GM18511 (cell line): ENCODE measurements around the gene KDM8.
A peak's percentile ranks its signal among the peaks of the same experiment; 100 is the strongest.
"Not testable (repeated sequence)": the region's sequence is repeated elsewhere in the genome, so short reads cannot be mapped to it uniquely, and the experiment has no call there.

Experiments
- ATAC-seq: cut with Tn5 transposase; IDR thresholded peaks from one replicate; pipeline ENCODE4 v1.9.1; 2021; ENCODE audit warnings: mild to moderate bottlenecking, moderate library complexity; ENCODE audit not compliant: unreplicated experiment

KDM8 gene

DNA sequence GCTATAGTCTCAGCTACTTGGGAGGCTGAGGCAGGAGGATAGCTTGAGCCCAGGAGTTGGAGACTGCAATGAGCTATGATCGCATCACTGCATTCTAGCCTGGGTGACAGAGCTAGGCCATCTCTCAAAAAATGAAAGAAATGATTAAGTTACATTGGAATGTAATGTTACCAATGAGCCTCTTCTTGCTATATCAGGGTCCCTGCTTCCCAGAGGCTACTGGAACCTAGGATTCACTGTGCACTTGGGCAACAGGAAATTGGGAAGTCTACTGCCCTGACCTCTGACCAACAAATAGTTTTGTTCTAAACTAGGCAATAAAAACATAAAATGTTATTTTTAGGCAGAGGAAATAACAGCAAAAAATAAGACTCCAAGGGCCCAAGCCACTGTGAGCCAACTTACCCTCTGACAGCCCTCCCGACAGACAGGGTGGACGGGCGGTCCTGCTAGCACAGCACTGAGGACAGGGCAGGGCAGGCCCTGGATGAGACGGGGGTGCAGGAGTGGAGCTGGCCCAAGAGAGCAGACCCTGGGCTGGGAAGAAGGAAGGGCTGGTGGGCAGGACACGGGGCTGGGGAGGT lies 37.7 kb downstream of the KDM8 start:
- ATAC-seq: no peak

DNA sequence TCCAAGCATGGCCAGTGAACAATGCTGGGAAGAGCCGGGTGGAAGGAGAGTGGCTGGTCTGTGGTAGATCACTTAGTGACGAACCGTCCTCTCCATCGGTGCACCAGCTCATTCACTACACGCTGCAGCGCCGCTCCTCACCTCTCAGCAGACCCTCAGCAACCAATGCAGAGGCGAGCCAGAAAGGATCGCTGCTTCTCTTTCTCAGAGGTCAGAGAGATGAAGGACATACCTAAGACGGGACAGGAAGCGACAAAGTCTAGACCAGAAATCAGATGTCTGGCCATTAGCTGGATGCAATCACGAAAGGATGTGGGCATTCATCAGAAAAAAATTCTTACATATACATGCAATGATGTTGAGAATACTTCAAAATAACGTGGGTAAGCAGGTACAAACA lies 38.3 kb downstream of the KDM8 start:
- ATAC-seq: no peak

DNA sequence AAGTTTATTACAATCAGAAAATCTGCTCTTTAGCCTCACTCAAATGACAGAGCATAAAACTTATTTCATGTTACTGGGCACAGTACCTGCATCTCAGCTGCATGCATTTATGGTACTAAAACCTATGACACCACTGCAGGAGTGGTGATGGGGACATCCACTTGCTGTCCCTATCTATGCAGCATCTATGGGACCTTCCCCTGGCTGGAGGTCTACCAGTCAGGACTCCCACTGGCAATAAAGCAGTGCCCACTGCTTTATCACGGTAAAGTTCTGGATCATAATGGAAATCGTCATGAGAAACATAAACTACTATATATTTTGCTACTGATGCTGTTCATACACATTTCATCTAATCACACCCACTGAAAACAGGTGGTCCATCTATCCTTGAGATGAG lies 39.1 kb downstream of the KDM8 start:
- no peak for ATAC-seq

DNA sequence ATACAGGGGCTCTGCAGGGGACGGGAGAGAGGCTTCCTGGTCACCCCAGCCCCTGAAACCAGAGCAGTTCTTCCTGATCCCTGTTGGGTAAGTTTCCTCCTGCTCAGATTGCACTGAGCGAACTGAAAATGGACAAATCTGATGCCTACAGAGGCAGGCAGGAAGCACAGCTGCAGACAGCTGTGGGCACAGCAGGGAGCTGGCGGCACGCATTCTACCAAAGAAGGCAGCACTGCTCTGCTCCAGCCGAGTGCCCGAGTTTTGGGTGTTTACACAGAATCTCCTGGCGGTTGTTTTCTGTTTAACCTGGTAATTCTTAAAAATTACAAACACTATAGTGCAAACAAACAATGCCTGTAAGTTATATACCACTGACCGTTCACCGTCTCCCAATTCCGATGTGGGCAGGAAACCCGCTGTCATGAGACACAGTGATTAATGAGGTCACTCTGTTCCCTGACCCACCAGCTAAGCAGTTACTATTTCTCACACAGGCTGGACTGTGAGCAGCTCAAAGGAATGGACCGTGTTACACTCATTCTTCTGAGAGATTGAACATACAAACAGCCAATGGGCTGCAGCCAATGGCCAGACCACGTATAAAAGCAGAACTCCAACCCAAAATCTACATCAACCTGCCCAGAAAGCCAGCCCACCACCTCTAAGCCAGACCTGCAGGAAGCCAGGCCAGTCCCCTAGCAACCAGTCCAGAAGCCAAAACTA lies 39.7 kb downstream of the KDM8 start:
- no peak for ATAC-seq

DNA sequence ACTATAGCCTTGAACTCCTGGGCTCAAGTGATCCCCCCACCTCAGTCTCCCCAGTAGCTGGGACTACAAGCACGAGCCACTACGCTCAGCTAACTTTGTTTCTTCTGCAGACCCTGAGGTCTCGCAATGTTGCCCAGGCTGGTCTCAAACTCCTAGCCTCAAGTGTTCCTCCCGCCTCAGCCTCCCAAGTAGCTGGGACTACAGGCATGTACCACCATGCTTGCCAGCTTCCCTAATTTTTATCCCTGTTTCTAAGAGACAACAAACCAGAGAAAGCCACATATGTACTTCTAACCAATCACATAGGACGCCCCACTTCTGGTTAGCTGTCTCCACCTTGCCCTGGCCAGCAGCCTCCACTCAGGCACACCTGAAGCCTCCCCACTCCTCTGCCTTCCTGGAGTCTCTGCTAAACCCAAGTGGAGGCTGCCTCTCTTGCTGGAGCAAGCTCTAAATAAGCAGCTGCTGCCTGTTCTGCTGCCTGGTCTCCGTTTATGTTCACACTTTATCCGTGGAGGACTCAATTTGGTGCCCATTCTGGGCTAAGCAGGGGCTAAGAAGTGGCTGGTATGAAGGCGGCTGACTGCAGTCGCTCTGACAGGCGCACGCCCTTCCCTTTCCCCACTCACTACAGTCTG lies 40.5 kb downstream of the KDM8 start:
- ATAC-seq: no peak

DNA sequence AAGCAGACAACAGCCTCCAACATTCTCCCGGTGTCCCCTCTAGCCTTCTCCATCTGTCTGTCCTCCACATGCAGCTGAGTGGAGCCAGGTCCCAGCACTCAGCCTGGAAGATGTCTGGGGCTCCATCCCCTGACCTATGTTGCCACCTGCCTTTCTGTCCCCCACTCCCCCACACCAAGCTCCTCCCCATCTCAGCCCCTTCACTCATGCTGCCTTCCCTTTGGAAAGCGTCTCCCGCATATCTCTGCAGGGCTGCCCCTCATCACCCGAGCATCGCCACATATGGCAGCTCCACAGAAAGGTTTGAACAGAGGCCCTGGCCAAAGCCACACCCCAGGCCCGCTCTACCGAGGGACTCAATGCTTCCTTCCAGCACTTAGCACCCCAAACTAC lies 41.0 kb downstream of the KDM8 start:
- ATAC-seq: no peak

DNA sequence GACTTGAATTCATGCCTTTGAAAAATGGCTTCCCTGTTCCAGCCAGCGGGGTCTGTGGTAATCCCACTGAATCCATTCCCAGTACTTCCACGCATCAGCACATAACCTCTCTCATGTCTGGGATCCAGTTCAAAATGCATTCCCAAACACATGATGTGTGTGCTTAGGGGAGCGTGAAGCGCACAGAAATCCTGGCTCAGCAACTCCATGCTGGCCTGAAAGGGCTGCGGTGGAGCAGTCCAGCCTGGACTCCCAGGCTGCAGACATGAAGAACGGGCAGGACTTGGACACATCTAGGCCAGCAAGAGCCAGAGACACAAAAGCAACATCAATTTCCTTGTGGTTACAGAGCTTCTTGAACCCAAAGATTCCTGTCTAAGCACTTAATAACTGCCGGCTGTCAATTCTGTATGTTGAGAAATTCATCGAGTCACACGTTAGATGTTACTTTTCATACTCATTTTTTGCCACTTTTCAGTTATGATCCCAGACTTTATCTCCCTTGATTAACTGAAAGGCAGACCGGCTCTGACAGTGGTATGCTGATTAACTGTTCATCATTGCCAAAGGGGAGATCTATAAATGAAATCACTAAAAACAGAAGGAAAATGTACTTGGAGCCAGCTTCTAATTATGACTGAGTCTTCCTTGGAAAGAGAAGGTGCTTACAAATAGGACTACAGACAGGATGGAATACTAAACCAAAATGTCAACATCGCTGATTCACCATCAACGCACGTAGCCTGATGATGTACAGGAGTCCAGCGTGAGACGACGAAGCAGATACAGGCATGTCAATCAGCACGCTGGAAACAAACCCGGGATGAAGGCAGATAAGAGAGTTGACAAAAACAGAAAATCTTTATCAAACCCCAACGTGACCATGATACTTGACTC lies 42.2 kb downstream of the KDM8 start:
- no peak for ATAC-seq

DNA sequence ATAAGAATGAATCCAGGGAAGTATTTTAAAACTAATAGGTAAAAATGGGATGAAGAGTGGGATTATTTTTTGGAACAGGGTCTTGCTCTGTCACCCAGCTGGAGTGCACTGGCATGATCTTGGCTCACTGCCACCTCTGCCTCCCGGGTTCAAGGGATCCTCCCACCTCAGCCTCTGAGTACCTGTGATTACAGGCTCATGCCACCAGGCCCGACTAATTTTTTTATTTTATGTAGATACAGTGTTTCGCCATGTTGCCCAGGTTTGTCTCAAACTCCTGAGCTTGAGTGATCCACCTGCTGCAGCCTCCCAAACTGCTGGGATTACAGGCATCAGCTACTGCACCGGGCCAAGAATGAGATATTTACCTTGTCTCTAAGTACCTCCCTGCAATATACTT lies 43.1 kb downstream of the KDM8 start:
- no peak for ATAC-seq

DNA sequence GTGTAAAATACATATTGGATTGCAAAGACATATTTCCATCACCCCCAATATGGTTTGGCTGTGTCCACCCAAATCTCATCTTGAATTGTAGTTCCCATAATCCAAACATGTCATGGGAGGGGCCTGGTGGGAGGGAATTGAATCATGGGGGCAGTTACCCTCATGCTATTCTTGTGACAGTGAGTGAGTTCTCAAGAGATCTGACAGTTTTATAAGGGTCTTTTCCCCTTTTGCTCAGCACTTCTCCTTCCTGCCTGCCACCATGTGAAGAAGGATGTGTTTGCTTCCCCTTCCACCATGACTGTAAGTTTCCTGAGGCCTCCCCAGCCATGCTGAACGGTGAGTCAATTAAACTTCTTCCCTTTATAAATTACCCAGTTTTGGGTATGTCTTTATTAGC lies 43.8 kb downstream of the KDM8 start:
- not testable (repeated sequence) for ATAC-seq

DNA sequence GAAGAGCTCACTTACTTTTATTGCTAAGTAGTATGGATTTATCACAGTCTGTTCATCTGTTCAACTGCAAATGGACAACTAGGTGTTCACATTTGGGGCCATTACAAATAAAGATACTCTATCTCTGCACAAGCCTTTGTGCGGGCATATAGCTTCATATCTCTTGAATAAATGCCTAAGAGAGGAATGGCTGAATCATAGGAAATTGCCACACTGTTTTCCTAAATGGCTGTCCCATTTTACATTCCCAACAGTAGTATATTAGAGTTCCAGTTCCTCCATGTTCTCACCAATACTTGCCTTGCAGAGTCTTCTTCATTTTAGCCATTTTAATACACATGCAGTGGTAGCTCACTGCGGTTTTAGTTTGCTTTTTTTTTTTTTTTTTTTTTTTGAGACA lies 44.7 kb downstream of the KDM8 start:
- no peak for ATAC-seq

DNA sequence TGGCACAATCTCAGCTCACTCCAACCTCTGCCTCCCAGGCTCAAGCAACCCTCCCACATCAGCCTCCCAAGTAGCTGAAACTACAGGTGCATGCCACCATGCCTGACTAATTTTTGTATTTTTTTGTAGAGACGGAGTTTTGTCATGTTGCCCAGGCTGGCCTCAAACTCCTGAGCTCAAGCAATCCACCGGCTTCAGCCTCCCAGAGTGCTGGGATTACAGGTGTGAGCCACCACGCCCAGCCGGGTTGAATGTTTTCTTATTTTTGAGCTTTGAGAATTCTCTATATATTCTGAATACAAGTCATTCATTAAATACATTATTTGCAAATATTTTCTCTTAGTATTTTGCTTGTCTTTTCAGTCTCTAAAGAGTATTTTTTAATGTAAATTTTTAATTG lies 45.6 kb downstream of the KDM8 start:
- ATAC-seq: not testable (repeated sequence)

DNA sequence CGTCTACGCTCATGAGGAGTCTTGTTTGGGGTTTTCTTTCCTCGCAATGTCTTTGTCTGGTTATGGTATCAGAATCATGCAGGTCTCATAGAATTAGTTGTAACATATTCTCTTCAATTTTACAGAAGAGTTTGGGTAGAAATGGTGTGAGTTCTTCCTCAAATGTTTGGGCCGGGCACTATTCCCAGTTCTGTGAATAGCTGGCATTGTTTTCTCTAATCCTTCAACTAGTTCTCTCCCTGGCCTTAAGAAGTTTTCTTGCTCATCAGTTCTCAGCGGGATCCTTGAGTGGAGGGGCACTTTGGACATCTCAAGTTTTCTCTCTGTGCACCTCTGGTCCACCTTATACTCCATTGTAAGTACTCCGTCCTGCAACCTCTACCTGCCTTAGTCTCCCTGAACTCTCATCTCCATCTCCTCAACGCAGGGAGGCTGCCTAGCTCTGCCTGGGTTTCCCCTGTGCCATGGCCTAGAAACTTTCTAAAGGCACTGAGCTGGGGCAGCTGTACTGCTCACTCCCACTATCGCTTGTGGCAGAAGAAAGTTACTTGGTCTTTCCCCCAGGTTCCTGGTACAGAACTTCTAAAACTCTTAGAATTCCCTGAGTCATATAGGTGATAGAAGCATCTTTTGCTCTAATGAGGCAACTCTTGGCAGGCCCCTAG lies 48.3 kb downstream of the KDM8 start:
- no peak for ATAC-seq

DNA sequence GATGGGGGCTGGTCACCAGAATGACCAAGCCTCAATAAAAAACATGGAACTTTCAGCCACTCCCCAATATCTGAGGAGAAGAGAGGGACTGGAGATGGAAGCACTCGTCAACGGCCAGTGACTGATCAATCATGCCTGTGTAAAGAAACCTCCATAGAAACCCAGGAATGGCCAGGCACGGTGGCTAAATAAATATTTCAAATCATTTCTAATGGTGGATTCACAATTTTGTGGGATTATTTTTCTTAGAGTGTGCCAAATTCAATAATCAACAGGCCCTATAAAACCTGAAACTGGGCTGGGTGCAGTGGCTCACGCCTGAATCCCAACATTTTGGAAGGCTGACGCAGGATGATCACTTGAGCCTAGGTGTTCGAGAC lies 48.9 kb downstream of the KDM8 start:
- no peak for ATAC-seq

DNA sequence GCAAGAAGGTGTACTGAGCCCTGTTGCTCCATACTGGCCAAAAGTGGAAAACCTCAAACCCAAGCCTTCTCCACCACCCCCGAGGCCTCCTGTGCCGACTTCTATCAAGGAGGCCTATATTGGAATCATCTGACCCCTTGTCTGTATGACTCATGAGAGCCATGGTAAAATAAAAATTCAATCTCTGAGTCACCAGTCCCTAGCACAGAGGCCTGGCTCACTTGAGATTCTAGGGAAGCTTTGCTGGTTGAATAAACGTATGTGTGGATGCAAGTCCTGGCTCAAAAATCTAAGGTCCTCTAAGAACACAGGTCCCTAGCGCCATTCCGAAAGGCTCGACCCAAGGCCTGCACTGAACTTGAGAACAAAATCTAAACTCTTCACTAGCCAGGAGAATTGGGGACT lies 50.2 kb downstream of the KDM8 start:
- ATAC-seq: no peak

DNA sequence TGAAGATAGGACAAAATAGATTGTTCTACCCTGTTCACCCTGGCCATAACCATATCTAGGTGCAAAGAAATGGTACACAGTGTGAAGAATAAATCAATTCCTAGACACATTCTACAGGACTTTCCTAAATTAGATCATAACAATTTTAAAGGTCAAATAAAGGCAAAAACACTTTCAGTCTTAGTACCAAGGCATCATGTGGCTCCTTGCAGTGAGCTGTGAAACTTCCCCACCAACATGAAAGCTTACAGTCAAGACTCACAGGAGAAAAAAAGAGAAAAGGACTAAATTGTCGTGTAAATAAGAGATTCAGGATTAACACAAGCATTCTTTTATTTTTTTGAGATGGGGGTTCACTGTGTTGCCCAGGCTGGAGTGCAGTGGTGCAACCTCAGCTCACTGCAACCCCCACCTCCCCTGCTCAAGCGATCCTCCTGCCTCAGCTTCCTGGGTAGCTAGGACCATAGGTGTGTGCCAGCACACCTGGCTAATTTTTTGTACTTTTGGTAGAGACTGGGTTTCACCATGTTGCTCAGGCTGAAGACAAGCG lies 51.0 kb downstream of the KDM8 start:
- ATAC-seq: peak; percentile 83

DNA sequence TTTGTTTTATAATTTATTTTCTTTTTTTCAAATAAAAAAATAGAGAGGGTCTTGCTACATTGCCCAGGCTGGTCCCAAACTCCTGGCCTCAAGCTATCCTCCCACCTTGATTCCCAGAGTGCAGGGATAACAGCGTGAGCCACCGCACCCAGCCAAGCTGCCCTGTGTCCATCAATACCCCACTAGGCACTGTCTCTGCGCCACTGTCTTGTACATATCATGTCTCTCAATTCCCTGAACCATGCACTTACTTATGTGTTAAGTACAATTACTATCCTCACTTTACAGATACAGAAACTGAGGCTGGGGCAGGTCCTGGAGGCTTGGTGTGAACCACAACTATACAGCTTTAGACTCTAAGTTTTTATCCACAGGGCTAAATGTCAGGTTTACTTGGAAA lies 53.5 kb downstream of the KDM8 start:
- ATAC-seq: no peak

DNA sequence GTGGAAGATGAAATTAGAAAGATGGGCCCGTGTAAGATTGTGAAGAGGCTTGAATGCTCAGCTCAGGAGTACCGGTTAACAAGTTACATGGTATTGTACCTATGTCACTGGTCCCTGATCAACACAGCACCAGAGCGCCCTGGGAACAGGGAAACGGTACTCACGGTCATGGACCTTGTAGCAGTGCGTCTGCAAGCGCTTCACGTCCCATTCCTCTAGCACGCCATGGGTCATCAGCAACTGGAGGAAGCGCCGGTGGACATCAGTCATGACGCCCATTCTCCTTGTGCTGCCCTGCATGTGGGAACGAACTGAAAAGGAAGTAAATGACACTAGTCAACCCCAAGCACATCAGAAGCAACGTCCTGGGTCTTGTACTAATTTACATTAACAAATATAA lies 53.9 kb downstream of the KDM8 start:
- no peak for ATAC-seq

DNA sequence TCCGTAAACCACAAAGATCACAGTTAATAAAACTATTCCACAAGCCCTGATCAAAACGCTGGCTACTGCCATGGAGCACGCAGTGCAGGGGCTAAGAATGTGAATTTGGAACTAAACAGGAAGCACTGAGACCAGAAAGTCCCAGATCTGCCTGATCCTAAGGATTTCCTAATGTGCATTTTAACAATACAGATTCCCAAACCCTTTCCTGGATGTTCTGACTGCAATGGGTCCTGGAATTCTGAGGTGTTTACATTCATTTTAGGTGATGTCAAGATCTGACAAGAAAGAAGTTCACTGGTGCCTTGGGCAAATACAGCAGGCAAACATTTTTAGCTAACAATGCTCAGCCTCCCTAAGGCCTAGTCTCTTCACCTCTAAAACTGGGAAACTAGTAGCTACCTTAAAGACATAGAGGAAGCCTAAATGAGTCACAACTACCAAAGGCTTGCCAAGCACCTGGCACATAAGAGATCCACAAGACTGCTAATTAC lies 55.0 kb downstream of the KDM8 start:
- ATAC-seq: no peak

DNA sequence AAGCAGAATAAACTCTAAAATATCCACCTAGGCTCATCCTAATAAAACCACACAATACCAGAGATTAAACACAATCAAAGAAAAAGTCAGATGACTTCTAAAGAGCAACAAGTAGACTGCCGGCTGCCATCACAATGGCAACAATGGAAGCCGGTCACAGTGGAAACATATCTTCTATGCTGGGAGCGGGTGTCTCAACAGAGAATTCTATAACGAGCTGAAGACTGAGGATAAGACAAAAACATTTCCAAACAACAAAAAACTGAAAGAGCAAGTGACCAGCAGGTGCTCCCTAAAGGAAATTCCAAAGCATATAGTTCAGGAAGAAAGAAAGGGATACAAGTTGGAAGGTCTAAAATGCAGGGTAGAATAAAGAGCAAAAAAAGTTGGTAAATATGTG lies 56.4 kb downstream of the KDM8 start:
- no peak for ATAC-seq

DNA sequence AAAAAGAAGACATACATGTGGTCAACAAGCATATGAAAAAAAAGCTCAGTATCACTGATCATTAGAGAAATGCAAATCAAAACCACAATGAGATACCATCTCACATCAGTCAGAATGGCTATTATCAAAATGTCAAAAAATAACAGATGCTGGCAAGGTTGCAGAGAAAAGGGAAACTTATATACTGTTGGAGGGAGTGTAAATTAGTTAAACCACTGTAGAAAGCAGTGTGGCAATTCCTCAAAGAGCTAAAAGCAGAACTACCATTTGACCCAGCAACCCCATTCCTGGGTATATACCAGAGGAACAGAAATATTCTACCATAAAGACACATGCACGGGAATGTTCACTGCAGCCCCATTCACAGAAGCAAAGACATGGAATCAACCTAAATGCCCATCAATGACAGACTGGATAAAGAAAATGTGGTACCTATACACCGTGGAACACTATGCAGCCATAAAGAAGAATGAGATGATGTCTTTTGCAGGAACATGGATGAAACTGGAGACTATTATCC lies 59.6 kb downstream of the KDM8 start:
- not testable (repeated sequence) for ATAC-seq
